MM.1S (cell line): ENCODE data around the gene FGF9.

Experiments used
- EZH2phosphoT487 ChIP-seq: fragments of 300-600 bp; sonication (generic); IDR thresholded peaks from 2 replicates; pipeline ENCODE4 v1.6.1; 2018; ENCODE audit warnings: antibody characterized with exemption, low read length
- TF ChIP-seq, protein P1 (sequence below): fragments of 300-600 bp; sonication (generic); IDR thresholded peaks from 2 replicates; pipeline ENCODE4 v1.5.1; 2016; ENCODE audit warnings: antibody characterized with exemption, low read length, mixed read lengths

DNA sequence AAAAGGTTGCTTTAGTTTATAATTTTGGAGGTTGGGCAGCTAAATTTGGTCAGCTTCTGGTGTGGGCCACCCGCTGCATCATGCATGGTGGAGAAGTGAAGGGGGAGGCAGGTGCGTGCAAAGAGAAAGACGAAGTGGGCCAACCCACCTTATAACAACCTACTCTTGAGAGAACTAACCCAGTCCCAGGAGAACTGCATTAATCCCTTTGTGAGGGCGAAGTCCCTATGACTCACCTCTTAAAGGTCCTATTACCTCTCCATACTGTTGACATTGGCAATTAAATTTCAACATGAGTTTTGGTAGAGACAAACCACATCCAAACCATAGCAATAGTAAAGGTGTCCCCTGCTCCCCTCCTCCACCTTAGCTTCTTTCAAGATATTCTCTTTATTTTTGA is 7.7 kb upstream of the FGF9 start:
- no peak for TF ChIP-seq EZH2phosphoT487
- TF ChIP-seq, protein P1, sequence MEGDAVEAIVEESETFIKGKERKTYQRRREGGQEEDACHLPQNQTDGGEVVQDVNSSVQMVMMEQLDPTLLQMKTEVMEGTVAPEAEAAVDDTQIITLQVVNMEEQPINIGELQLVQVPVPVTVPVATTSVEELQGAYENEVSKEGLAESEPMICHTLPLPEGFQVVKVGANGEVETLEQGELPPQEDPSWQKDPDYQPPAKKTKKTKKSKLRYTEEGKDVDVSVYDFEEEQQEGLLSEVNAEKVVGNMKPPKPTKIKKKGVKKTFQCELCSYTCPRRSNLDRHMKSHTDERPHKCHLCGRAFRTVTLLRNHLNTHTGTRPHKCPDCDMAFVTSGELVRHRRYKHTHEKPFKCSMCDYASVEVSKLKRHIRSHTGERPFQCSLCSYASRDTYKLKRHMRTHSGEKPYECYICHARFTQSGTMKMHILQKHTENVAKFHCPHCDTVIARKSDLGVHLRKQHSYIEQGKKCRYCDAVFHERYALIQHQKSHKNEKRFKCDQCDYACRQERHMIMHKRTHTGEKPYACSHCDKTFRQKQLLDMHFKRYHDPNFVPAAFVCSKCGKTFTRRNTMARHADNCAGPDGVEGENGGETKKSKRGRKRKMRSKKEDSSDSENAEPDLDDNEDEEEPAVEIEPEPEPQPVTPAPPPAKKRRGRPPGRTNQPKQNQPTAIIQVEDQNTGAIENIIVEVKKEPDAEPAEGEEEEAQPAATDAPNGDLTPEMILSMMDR = no peak
